ENCODE measurements around the gene SYMPK. TPM values are rescaled to one million over a fixed set of nuclear protein-coding genes. Genes with fewer than 3 reads are reported as not detected.
A peak's percentile ranks its signal among the peaks of the same experiment; 100 is the strongest.
"Not testable (repeated sequence)": the region's sequence is repeated elsewhere in the genome, so short reads cannot be mapped to it uniquely, and the experiment has no call there.

SYMPK gene
- total RNA-seq, 2 donors from 2014 or later, result 55.7 to 101 TPM

- H3K9me3 ChIP-seq, result no peaks in the 10 kb centered on the region
- no peak for TF ChIP-seq CTCF (IDR thresholded peaks at IDR 0.05)
- no peak overlapping the region for H3K9ac ChIP-seq (ENCODE audit: low read depth in 2 of 2, low read length in 2 of 2)
- no peak overlapping the region for H3K27ac ChIP-seq
- H3K36me3 ChIP-seq, result no peaks in the 10 kb centered on the region
- DNase-seq, result no peak
- no peaks in the 10 kb centered on the region for H3K27me3 ChIP-seq
- peaks cover 8% of the 10 kb centered on the region for H3K4me1 ChIP-seq
- no peak overlapping the region for H3K4me3 ChIP-seq
- intact Hi-C loops (cut with DNase I), result no loop called here
Observed at GRCh38 chr19:45872095-45872919, 9.4 kb upstream of the SYMPK start.

GRCh38 chr19:45870798-45871197, 7.9 kb upstream of the SYMPK start:
- H3K36me3 ChIP-seq, result no peaks in the 10 kb centered on the region
- no peak overlapping the region for H3K27ac ChIP-seq
- intact Hi-C loops (cut with DNase I), result no loop called here
- H3K9ac ChIP-seq (ENCODE audit: low read depth in 2 of 2, low read length in 2 of 2), result no peak overlapping the region
- H3K4me3 ChIP-seq, result no peak overlapping the region
- TF ChIP-seq CTCF (IDR thresholded peaks at IDR 0.05), result no peak
- no peak for DNase-seq
- H3K9me3 ChIP-seq, result no peaks in the 10 kb centered on the region
- no peaks in the 10 kb centered on the region for H3K4me1 ChIP-seq
- H3K27me3 ChIP-seq, result no peaks in the 10 kb centered on the region

- H3K4me1 ChIP-seq; H3K36me3 ChIP-seq; H3K9me3 ChIP-seq; DNase-seq; H3K27me3 ChIP-seq; intact Hi-C loops (cut with DNase I): not testable (repeated sequence)
- Histone ChIP-seq H3K4me3 (peak overlapping the region; percentile 77), H3K9ac (ENCODE audit: low read depth in 2 of 2, low read length in 2 of 2) (peak overlapping the region; percentile 45 to 83), H3K27ac (peak overlapping the region; percentile 70)
Observed at GRCh38 chr19:45867241-45867640, 4.3 kb upstream of the SYMPK start.

GRCh38 chr19:45866400-45867176, 3.6 kb upstream of the SYMPK start:
- peak; percentile 64 for DNase-seq
- H3K36me3 ChIP-seq, result no peaks in the 10 kb centered on the region
- TF ChIP-seq CTCF (IDR thresholded peaks at IDR 0.05), result no peak
- H3K9me3 ChIP-seq, result no peaks in the 10 kb centered on the region
- intact Hi-C loops (cut with DNase I), result no loop called here
- no peaks in the 10 kb centered on the region for H3K27me3 ChIP-seq
- peak overlapping the region; percentile 77 for H3K4me3 ChIP-seq
- peak overlapping the region; percentile 70 for H3K27ac ChIP-seq
- peak overlapping the region; percentile 51 to 83 for H3K9ac ChIP-seq (ENCODE audit: low read depth in 2 of 2, low read length in 2 of 2)
- peaks cover 5% of the 10 kb centered on the region for H3K4me1 ChIP-seq

GRCh38 chr19:45865269-45865948, 2.5 kb upstream of the SYMPK start:
- no peaks in the 10 kb centered on the region for H3K36me3 ChIP-seq
- peaks cover 6% of the 10 kb centered on the region for H3K4me1 ChIP-seq
- DNase-seq, result peak; percentile 77
- H3K4me3 ChIP-seq, result peak overlapping the region; percentile 77
- peak overlapping the region; percentile 61 for H3K27ac ChIP-seq
- TF ChIP-seq CTCF (IDR thresholded peaks at IDR 0.05), result no peak
- H3K27me3 ChIP-seq, result no peaks in the 10 kb centered on the region
- intact Hi-C loops (cut with DNase I), result no loop called here
- no peaks in the 10 kb centered on the region for H3K9me3 ChIP-seq
- H3K9ac ChIP-seq (ENCODE audit: low read depth in 2 of 2, low read length in 2 of 2), result peak overlapping the region; percentile 64 to 83
